Neural cell (in vitro differentiated cells): ENCODE data around the gene PRKAR1B. TPM values are rescaled to one million over a fixed set of nuclear protein-coding genes. Genes with fewer than 3 reads are reported as not detected.
"Not testable (repeated sequence)": the region's sequence is repeated elsewhere in the genome, so short reads cannot be mapped to it uniquely, and the experiment has no call there.

ENCODE experiments used
- H2AFZ ChIP-seq: fragments of 200-600, 300-800 bp; sonication (generic), shearing (Covaris generic); 2 replicates; pipeline ENCODE4 v1.6.0; 2014; ENCODE audit warnings: low read depth, mild to moderate bottlenecking, antibody characterized with exemption, low read length, moderate library complexity
- H3F3A ChIP-seq: fragments of 200-600 bp; shearing (Covaris generic); 2 replicates; pipeline ENCODE4 v1.6.1; 2016; ENCODE audit warnings: mild to moderate bottlenecking, moderate library complexity, mixed read lengths, antibody characterized with exemption, low read length; ENCODE audit not compliant: insufficient read depth, poor library complexity, severe bottlenecking
- H3K27ac ChIP-seq: fragments of 200-600, 300-800 bp; sonication (generic), shearing (Covaris generic); 2 replicates; pipeline ENCODE4 v1.5.1; 2014; ENCODE audit warnings: mild to moderate bottlenecking, low read length, moderate library complexity
- H3K27me3 ChIP-seq: fragments of 300-800, 200-600 bp; sonication (generic), shearing (Covaris generic); 2 replicates; pipeline ENCODE4 v1.6.0; 2014; ENCODE audit warnings: mild to moderate bottlenecking, low read depth, low read length, moderate library complexity; ENCODE audit not compliant: insufficient read depth
- H3K36me3 ChIP-seq: fragments of 300-800, 200-600 bp; sonication (generic), shearing (Covaris generic); 2 replicates; pipeline ENCODE4 v1.5.1; 2014; ENCODE audit warnings: mild to moderate bottlenecking, antibody characterized with exemption, low read length, moderate library complexity; ENCODE audit not compliant: insufficient read depth
- H3K4me2 ChIP-seq: fragments of 300-800, 200-600 bp; sonication (generic), shearing (Covaris generic); 2 replicates; pipeline ENCODE4 v1.6.0; 2014; ENCODE audit warnings: mild to moderate bottlenecking, low read length
- H3K4me3 ChIP-seq: fragments of 300-800, 200-600 bp; sonication (generic), shearing (Covaris generic); 2 replicates; pipeline ENCODE4 v1.5.1; 2014; ENCODE audit warnings: mild to moderate bottlenecking, low read length, moderate library complexity
- H3K79me2 ChIP-seq: fragments of 200-600 bp; shearing (Covaris generic); replicated peaks from 2 replicates; pipeline ENCODE4 v1.6.0; 2014; ENCODE audit warnings: mild to moderate bottlenecking, low read length, moderate library complexity; ENCODE audit not compliant: insufficient read depth
- H3K9ac ChIP-seq: fragments of 300-800, 200-600 bp; sonication (generic), shearing (Covaris generic); 2 replicates; pipeline ENCODE4 v1.6.1; 2016; ENCODE audit warnings: mild to moderate bottlenecking, low read length, mixed read lengths
- H3K9me2 ChIP-seq: fragments of 200-600 bp; shearing (Covaris generic); 2 replicates; pipeline ENCODE4 v1.6.1; 2016; ENCODE audit warnings: mild to moderate bottlenecking, low read length, mixed read lengths; ENCODE audit not compliant: insufficient read depth
- H3K9me3 ChIP-seq: fragments of 200-600, 300-800 bp; sonication (generic), shearing (Covaris generic); 2 replicates; pipeline ENCODE4 v1.6.1; 2016; ENCODE audit warnings: mild to moderate bottlenecking, mixed run types, low read length, moderate library complexity, mixed read lengths
- H4K20me1 ChIP-seq: fragments of 200-600 bp; shearing (Covaris generic); 2 replicates; pipeline ENCODE4 v1.6.1; 2016; ENCODE audit warnings: mild to moderate bottlenecking, mixed run types; ENCODE audit not compliant: insufficient read depth
- EP300 ChIP-seq: fragments of 450-650 bp; conservative IDR thresholded peaks from 2 replicates; pipeline ENCODE4 v1.6.1; 2014; ENCODE audit warnings: antibody characterized with exemption, mild to moderate bottlenecking, moderate library complexity; ENCODE audit not compliant: poor library complexity, severe bottlenecking
- EZH2 ChIP-seq: fragments of 200-600, 300-800 bp; shearing (Covaris generic), sonication (generic); IDR thresholded peaks from 2 replicates; pipeline ENCODE4 v1.6.1; 2014; ENCODE audit warnings: antibody characterized with exemption, low read length, borderline replicate concordance, mild to moderate bottlenecking; ENCODE audit not compliant: insufficient read depth, poor library complexity, severe bottlenecking
- MXI1 ChIP-seq: fragments of 450-650 bp; conservative IDR thresholded peaks from 2 replicates; pipeline ENCODE4 v1.6.1; 2014; ENCODE audit warnings: antibody characterized with exemption, mild to moderate bottlenecking; ENCODE audit not compliant: poor library complexity, severe bottlenecking
- POLR2AphosphoS5 ChIP-seq: IDR thresholded peaks from 2 replicates; pipeline ENCODE4 v1.6.1; 2012
- RAD21 ChIP-seq: fragments of 450-650 bp; conservative IDR thresholded peaks from 2 replicates; pipeline ENCODE4 v1.6.1; 2014; ENCODE audit warnings: antibody characterized with exemption, mild to moderate bottlenecking, moderate library complexity
- SMC3 ChIP-seq: fragments of 450-650 bp; conservative IDR thresholded peaks from 2 replicates; pipeline ENCODE4 v1.6.1; 2014; ENCODE audit warnings: antibody characterized with exemption, mild to moderate bottlenecking, moderate library complexity; ENCODE audit not compliant: poor library complexity
- TAF1 ChIP-seq: IDR thresholded peaks from 2 replicates; pipeline ENCODE4 v1.6.1; 2012; ENCODE audit warnings: low read depth
- polyA plus RNA-seq: library from polyadenylated mRNA; depleted of rRNA; stranded (reverse); fragments of >200 nt; gene quantifications from 2 replicates; pipeline ENCODE4 v1.2.3, GENCODE V29; 2014
- TF ChIP-seq, protein P1 (sequence below): fragments of 450-650 bp; IDR thresholded peaks from 2 replicates; pipeline ENCODE4 v1.5.1; 2014; ENCODE audit warnings: antibody characterized with exemption, mild to moderate bottlenecking, moderate library complexity; ENCODE audit not compliant: poor library complexity, severe bottlenecking
- TF ChIP-seq, protein P2 (sequence below): IDR thresholded peaks from 2 replicates; pipeline ENCODE4 v1.6.1; 2012; ENCODE audit warnings: borderline replicate concordance

Gene PRKAR1B
- polyA plus RNA-seq, 1 donor from 2014 or later = 38.6 TPM

DNA sequence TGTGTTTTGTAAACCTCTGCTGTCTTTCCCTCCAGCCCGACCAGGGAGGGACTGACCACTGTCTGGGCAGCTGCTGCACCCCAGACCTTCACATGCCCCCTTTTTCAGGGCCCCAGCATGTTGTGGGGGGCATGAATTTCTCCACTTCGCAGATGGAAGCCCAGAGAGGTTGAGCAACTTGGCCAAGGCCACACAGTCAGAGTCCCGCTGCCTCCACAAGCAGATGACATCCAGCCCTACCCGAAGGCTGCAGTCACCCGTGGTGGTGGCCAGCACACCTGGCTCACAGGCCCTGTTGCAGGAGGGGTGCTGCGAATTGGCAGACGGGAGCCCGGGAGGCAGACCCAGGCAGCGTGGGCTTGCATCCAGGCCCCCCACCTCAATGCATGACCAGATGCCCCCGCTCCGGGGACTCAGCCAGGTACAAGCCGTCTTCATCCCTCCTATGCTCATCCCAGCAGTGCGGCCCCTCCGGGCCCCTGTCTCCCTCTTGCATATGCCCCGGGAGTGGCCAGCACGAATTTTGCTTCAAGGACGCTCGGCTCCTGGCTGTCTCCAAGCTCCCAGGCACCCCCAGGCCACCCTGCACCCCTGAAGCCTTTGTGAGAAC lies 171.4 kb downstream of the PRKAR1B start:
- H3K9me3 ChIP-seq = peaks cover 3% of the 10 kb centered on the region
- H3K36me3 ChIP-seq = no peaks in the 10 kb centered on the region
- H4K20me1 ChIP-seq = no peaks in the 10 kb centered on the region
- H3K27ac ChIP-seq = no peak overlapping the region
- no peak overlapping the region for H3K9ac ChIP-seq
- H3K4me3 ChIP-seq = no peak overlapping the region
- H3K27me3 ChIP-seq = no peaks in the 10 kb centered on the region
- no peak for TF ChIP-seq RAD21
- TF ChIP-seq EP300 = no peak
- TF ChIP-seq SMC3 = no peak
- no peaks in the 10 kb centered on the region for H3F3A ChIP-seq
- H3K9me2 ChIP-seq = no peaks in the 10 kb centered on the region
- H2AFZ ChIP-seq = no peak overlapping the region
- H3K79me2 ChIP-seq = no peaks in the 10 kb centered on the region
- no peak overlapping the region for H3K4me2 ChIP-seq

DNA sequence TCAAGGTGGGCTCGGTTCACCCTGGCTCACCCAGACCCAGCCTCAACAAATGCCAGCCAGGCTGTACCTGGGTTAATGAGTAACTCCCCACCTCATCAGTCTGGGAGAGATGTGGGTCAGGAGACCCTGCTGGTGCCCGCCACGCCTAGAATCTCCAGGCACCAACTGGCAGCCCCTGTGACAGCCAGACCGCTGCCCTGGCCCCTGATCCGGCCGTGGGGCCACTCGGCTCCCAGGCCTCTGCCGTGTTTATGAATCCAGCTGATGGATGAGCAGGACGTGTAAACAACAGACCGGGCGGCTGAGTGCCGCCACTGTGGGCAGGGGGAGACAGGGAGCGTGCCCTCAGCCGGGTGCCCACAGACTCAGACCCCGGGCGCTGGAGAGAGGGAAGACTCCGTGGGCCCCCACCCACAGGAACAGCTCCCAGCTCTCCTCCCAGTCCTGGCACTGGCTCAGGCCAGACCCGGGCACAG lies 173.4 kb downstream of the PRKAR1B start:
- no peak overlapping the region for H3K9ac ChIP-seq
- no peaks in the 10 kb centered on the region for H3K27me3 ChIP-seq
- H3K36me3 ChIP-seq = no peaks in the 10 kb centered on the region
- no peaks in the 10 kb centered on the region for H3F3A ChIP-seq
- no peaks in the 10 kb centered on the region for H3K79me2 ChIP-seq
- no peaks in the 10 kb centered on the region for H4K20me1 ChIP-seq
- H3K4me2 ChIP-seq = no peak overlapping the region
- no peak overlapping the region for H3K27ac ChIP-seq
- no peak for TF ChIP-seq SMC3
- no peak for TF ChIP-seq TAF1
- no peak for TF ChIP-seq MXI1
- no peak for TF ChIP-seq EP300
- TF ChIP-seq RAD21 = no peak
- no peak for TF ChIP-seq EZH2
- no peak for TF ChIP-seq POLR2AphosphoS5
- TF ChIP-seq, protein P1, sequence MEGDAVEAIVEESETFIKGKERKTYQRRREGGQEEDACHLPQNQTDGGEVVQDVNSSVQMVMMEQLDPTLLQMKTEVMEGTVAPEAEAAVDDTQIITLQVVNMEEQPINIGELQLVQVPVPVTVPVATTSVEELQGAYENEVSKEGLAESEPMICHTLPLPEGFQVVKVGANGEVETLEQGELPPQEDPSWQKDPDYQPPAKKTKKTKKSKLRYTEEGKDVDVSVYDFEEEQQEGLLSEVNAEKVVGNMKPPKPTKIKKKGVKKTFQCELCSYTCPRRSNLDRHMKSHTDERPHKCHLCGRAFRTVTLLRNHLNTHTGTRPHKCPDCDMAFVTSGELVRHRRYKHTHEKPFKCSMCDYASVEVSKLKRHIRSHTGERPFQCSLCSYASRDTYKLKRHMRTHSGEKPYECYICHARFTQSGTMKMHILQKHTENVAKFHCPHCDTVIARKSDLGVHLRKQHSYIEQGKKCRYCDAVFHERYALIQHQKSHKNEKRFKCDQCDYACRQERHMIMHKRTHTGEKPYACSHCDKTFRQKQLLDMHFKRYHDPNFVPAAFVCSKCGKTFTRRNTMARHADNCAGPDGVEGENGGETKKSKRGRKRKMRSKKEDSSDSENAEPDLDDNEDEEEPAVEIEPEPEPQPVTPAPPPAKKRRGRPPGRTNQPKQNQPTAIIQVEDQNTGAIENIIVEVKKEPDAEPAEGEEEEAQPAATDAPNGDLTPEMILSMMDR = no peak
- H3K9me2 ChIP-seq = no peaks in the 10 kb centered on the region
- no peak overlapping the region for H2AFZ ChIP-seq
- no peak overlapping the region for H3K4me3 ChIP-seq
- peaks cover 3% of the 10 kb centered on the region for H3K9me3 ChIP-seq

DNA sequence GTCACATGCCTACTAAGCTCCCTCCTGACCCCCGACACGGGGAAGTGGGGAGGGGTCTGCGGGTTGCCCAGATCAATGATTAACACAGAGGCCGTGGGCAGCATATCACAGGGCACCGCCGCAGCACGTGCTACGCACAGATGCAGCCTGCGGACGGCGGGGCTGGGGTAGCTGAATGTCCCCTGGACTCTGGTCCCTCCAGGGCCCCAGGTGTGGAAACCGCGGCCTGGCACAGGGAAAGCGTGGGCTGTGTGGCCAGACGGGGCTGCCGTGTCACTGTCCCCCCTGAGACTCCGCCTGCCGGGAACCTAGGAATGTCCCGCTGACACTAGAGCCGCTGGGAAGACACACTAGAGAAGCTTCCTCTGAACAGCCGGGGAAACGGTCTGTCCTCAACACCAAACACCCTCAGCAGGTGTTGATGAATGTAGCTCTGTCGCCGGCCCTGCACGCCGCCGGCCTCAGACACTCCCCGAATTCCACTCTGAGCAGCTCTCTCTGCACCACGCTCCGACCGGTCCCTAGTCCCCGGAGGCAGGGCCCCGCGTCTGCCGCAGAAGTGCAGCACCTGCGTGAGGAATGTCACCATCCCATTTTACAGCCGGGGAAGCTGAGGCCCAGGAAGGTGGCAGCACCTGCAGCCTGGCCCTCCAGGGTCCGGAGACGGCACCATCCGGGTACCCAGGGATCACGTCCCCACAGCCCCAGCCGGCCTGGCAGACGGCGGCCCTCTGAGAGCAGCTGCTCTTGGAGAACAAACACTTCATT lies 174.0 kb downstream of the PRKAR1B start:
- Histone ChIP-seq H2AFZ (no peak overlapping the region), H3K4me3 (no peak overlapping the region), H3K9me3 (peaks cover 3% of the 10 kb centered on the region), H3K36me3 (no peaks in the 10 kb centered on the region), H3K4me2 (no peak overlapping the region), H3K27me3 (no peaks in the 10 kb centered on the region), H3K79me2 (no peaks in the 10 kb centered on the region), H3K9me2 (no peaks in the 10 kb centered on the region), H3K27ac (no peak overlapping the region), H3K9ac (no peak overlapping the region), H4K20me1 (no peaks in the 10 kb centered on the region), H3F3A (no peaks in the 10 kb centered on the region)
- TF ChIP-seq TAF1 (no peak), MXI1 (no peak)
- TF ChIP-seq, protein P2, sequence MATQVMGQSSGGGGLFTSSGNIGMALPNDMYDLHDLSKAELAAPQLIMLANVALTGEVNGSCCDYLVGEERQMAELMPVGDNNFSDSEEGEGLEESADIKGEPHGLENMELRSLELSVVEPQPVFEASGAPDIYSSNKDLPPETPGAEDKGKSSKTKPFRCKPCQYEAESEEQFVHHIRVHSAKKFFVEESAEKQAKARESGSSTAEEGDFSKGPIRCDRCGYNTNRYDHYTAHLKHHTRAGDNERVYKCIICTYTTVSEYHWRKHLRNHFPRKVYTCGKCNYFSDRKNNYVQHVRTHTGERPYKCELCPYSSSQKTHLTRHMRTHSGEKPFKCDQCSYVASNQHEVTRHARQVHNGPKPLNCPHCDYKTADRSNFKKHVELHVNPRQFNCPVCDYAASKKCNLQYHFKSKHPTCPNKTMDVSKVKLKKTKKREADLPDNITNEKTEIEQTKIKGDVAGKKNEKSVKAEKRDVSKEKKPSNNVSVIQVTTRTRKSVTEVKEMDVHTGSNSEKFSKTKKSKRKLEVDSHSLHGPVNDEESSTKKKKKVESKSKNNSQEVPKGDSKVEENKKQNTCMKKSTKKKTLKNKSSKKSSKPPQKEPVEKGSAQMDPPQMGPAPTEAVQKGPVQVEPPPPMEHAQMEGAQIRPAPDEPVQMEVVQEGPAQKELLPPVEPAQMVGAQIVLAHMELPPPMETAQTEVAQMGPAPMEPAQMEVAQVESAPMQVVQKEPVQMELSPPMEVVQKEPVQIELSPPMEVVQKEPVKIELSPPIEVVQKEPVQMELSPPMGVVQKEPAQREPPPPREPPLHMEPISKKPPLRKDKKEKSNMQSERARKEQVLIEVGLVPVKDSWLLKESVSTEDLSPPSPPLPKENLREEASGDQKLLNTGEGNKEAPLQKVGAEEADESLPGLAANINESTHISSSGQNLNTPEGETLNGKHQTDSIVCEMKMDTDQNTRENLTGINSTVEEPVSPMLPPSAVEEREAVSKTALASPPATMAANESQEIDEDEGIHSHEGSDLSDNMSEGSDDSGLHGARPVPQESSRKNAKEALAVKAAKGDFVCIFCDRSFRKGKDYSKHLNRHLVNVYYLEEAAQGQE = no peak

DNA sequence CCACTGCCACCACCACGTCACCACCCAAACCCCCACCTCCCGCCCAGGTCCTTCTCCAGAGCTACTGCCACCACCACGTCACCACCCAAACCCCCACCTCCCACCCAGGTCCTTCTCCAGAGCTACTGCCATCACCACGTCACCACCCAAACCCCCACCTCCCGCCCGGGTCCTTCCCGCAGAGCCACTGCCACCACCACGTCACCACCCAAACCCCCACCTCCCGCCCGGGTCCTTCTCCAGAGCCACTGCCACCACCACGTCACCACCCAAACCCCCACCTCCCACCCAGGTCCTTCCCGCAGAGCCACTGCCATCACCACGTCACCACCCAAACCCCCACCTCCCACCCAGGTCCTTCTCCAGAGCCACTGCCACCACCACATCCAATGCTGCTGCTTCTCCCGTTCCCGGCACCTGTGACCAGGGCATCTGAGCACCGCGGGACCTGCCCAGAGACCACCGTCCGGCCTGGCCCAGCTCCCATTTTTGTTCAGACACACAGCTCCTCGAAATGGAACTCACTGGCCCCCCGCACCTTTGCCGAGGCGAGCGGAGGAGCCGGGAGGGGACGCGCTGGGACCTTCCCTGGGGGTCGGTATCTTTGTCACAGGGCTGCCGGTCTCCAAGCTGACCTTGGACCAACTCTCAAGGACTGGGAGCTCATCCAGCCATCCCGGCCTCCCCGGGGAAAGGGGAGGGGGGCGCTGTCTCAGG lies 174.8 kb downstream of the PRKAR1B start:
- H3K79me2 ChIP-seq, H4K20me1 ChIP-seq, H3F3A ChIP-seq, H3K4me2 ChIP-seq, H3K27me3 ChIP-seq, H3K36me3 ChIP-seq, H3K27ac ChIP-seq, H2AFZ ChIP-seq, H3K9ac ChIP-seq, H3K9me3 ChIP-seq, H3K9me2 ChIP-seq, H3K4me3 ChIP-seq: not testable (repeated sequence)
